Choroid plexus epithelial cell (primary cell): ENCODE data around the gene FOXO1.

Experiments
- DNase-seq: peaks from one replicate; pipeline ENCODE4 v3.0.0-alpha.2; 2010; ENCODE audit warnings: low read depth
- H3K4me3 ChIP-seq: 2 replicates; pipeline ENCODE4 v1.5.1; 2011; ENCODE audit warnings: low read depth, mild to moderate bottlenecking, control low read depth, low read length, moderate library complexity
- CTCF ChIP-seq: conservative IDR thresholded peaks from 2 replicates; pipeline ENCODE4 v1.5.1; 2011; ENCODE audit warnings: low read depth, mild to moderate bottlenecking, control low read depth, inconsistent platforms, low read length, moderate library complexity

The FOXO1 gene

GRCh38 chr13:40660692-40661091 lies 5.7 kb downstream of the FOXO1 start:
- no peak for TF ChIP-seq CTCF
- H3K4me3 ChIP-seq = no peak overlapping the region
- no peak for DNase-seq

- H3K4me3 ChIP-seq = no peak overlapping the region
- no peak for TF ChIP-seq CTCF
- no peak for DNase-seq
These were observed 6.2 kb downstream of the FOXO1 start for GRCh38 chr13:40660141-40660664.

- no peak for TF ChIP-seq CTCF
- DNase-seq = peak; percentile 55
- no peak overlapping the region for H3K4me3 ChIP-seq
These were observed 8.5 kb downstream of the FOXO1 start for GRCh38 chr13:40657951-40658350.

GRCh38 chr13:40657307-40657706 lies 9.1 kb downstream of the FOXO1 start:
- no peak for TF ChIP-seq CTCF
- no peak for DNase-seq
- H3K4me3 ChIP-seq = no peak overlapping the region

GRCh38 chr13:40656358-40656757 lies 10.1 kb downstream of the FOXO1 start:
- TF ChIP-seq CTCF = no peak
- no peak for DNase-seq
- no peak overlapping the region for H3K4me3 ChIP-seq

GRCh38 chr13:40653527-40654318 lies 12.7 kb downstream of the FOXO1 start:
- no peak for DNase-seq
- no peak overlapping the region for H3K4me3 ChIP-seq

More at GRCh38 chr13:40653527-40654318, 12.7 kb downstream of the FOXO1 start:
- no peak for TF ChIP-seq CTCF
